Heart right ventricle (tissue), 16 donors: ENCODE measurements around the gene NSUN6. TPM values are rescaled to one million over a fixed set of nuclear protein-coding genes. Genes with fewer than 3 reads are reported as not detected.

Experiments
- ATAC-seq, 8 donors: fragments of 200-7000 bp; cut with Tn5 transposase; one replicate each; pipeline ENCODE4 v1.9.1; 2020; ENCODE audit warnings: mild to moderate bottlenecking in 8 of 8, moderate library complexity in 8 of 8, moderate number of reproducible peaks in 1 of 8
- DNase-seq, 2 donors: peaks; one replicate each; pipeline ENCODE4 v3.0.0-alpha.2; 2020
- H3K27ac ChIP-seq, 10 donors: fragments of 200-600 bp; sonication (generic) in 2 of 10; one replicate each; pipeline versions ENCODE4 v1.5.0 to v1.8.0; 2020 to 2022; ENCODE audit warnings: mild to moderate bottlenecking in 3 of 10
- H3K27me3 ChIP-seq, 7 donors: fragments of 200-600 bp; one replicate each; pipeline ENCODE4 v1.8.0; 2021 to 2022; ENCODE audit warnings: mild to moderate bottlenecking in 2 of 7
- H3K36me3 ChIP-seq, 9 donors: fragments of 200-600 bp; sonication (generic) in 1 of 9; one replicate each; pipeline versions ENCODE4 v1.5.0 to v1.8.0; 2020 to 2022; ENCODE audit warnings: mild to moderate bottlenecking in 2 of 9
- H3K4me1 ChIP-seq, 9 donors: fragments of 200-600 bp; sonication (generic) in 1 of 9; one replicate each; pipeline versions ENCODE4 v1.5.0 to v1.8.0; 2020 to 2022; ENCODE audit warnings: mild to moderate bottlenecking in 4 of 9
- H3K4me3 ChIP-seq, 10 donors: fragments of 200-600 bp; sonication (generic) in 2 of 10; one replicate each; pipeline versions ENCODE4 v1.5.0 to v1.8.0; 2020 to 2022; ENCODE audit warnings: mild to moderate bottlenecking in 7 of 10, moderate library complexity in 2 of 10
- H3K9me3 ChIP-seq, 11 donors: fragments of 200-600 bp in 10 of 11; sonication (generic) in 2 of 11; one replicate each; pipeline versions ENCODE4 v1.5.0 to v1.8.0; 2013 to 2022; ENCODE audit warnings: mild to moderate bottlenecking in 2 of 11, control low read depth in 1 of 11, moderate library complexity in 1 of 11
- WGBS, 2 donors: extraction: QIAGEN DNeasy Blood & Tissue Kit; methylation state at CpG; one replicate each; pipeline ENCODE4 v1.1.7; 2013; ENCODE audit warnings: inconsistent platforms in 1 of 2; 5-methylcytosine and 5-hydroxymethylcytosine counted together
- intact Hi-C, 10 donors: fragments of 100-400 bp; cut with DNase I; formaldehyde crosslinking; loops; one replicate each; pipeline versions ENCODE4 v1.11.1 to v1.14.2; 2022
- polyA plus RNA-seq, 2 donors: library from polyadenylated mRNA; stranded (reverse); fragments of 200-250 nt; gene quantifications; one replicate each; pipeline ENCODE4 v1.2.3, GENCODE V29; 2013
- total RNA-seq, 10 donors: library from RNA; stranded (reverse); fragmentation: NEBNext Ultra II Directional in 3 of 10; extraction: Animal tissue kit (Norgen Biotek cat#: 25700) in 3 of 10; gene quantifications; one replicate each; pipeline versions ENCODE4 v1.2.1 to v1.2.4, GENCODE V29; 2021 to 2023
- TF ChIP-seq, protein P1 (sequence below), 9 donors: fragments of 200-600 bp; sonication (generic) in 2 of 9; IDR thresholded peaks; one replicate each; pipeline versions ENCODE4 v1.5.0 to v1.8.0; 2021 to 2022; ENCODE audit warnings: antibody characterized with exemption in 9 of 9, mild to moderate bottlenecking in 5 of 9, moderate library complexity in 1 of 9
- donor health status: Arrhythmogenic right ventricular cardiomyopathy.
- donor health status: ischemic (EF 13 %, LVEDD 7.1; RV severe dilation, severe dysfunction).
- donor health status: healthy with polysubstance abuse.
- donor health status: DM: no; HTN: yes; CAD: no.
- donor health status: DM: no; HTN: no; CAD: no.
- donor health status: ischemic (EF 25% LVEDD 6.9; RV normal size, moderate dysfunction).
- donor health status: ischemic (EF 25% LVEDD 5.7; RV mildly dilated, moderate dysfunction).
- donor health status: healthy.
- donor health status: DM: yes; HTN: yes; CAD: no.
- donor health status: Ischemic cardiomyopathy.
- donor health status: ischemic (EF 35%, LVEDD 5.7; RV mildly dilated, moderate dysfunction).
- donor health status: nonischemic (EF 11% LVEDD 7.7; RV severe dilation, severe dysfunction).
- donor health status: DM: yes; HTN: yes; CAD: no.
- donor health status: PGD.
- donor health status: ischemic (EF 29% LVEDD 5.4; RV normal size, mild dysfunction).
- donor health status: nonischemic (EF 23%, LVEDD 6.1; RV moderate dilation, normal function).

NSUN6 gene
- total and polyA plus RNA-seq, 12 donors: 4.9 to 13.5 (median 8.7) TPM

DNA sequence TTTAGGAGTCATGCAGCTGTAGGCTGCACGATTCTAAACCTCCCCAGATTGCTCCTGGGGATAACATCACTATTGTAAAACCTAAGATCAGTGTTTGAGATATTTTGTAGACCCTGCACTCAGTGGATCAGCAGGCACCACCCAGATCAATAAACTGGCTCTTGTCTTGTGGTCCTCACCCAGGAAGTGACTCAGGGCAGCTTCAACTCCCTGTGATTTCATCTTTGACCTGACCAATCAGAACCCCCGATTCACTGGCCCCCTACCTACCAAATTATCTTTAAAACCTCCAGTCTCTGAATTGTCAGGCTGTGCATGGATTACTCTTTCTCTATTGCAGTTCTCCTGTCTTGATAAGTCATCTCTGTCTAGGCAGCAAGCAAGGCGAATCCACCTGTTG lies 33.6 kb upstream of the NSUN6 start:
- Histone ChIP-seq H3K9me3 (no peaks in the 10 kb centered on the region), H3K4me1 (peaks cover 0 to 9% (median 0%) of the 10 kb centered on the region in 9 donors), H3K36me3 (peaks cover 0 to 8% (median 0%) of the 10 kb centered on the region in 9 donors), H3K27me3 (no peaks in the 10 kb centered on the region), H3K27ac (no peak overlapping the region), H3K4me3 (no peak overlapping the region)
- no peak for DNase-seq
- WGBS, 2 donors: 62 to 73% methylated on average over 3 of the region's 3 CpGs
- TF ChIP-seq, protein P1, sequence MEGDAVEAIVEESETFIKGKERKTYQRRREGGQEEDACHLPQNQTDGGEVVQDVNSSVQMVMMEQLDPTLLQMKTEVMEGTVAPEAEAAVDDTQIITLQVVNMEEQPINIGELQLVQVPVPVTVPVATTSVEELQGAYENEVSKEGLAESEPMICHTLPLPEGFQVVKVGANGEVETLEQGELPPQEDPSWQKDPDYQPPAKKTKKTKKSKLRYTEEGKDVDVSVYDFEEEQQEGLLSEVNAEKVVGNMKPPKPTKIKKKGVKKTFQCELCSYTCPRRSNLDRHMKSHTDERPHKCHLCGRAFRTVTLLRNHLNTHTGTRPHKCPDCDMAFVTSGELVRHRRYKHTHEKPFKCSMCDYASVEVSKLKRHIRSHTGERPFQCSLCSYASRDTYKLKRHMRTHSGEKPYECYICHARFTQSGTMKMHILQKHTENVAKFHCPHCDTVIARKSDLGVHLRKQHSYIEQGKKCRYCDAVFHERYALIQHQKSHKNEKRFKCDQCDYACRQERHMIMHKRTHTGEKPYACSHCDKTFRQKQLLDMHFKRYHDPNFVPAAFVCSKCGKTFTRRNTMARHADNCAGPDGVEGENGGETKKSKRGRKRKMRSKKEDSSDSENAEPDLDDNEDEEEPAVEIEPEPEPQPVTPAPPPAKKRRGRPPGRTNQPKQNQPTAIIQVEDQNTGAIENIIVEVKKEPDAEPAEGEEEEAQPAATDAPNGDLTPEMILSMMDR (IDR thresholded peaks at IDR 0.05): no peak
- intact Hi-C loops: no loop called here
- no peak for ATAC-seq

DNA sequence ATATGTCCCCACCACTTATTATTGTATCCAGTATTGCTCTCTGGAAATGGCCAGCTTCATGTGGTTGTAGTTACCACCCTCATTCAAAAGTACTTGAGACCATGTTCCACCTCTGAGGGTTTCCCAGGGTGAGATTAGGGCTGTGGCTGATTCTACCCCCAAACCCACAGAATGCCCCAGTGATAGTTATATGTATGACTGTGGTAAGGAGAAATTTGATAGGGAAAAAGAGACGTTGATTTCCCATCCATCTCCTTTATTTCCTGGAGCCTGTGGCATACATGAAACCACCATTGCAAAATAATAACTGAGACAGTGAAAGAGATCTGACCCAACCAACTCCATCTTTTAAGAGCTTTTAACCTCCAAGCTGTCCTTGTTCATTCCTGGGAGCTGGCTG lies 33.0 kb upstream of the NSUN6 start:
- 60 to 78% methylated on average over 1 of the region's 1 CpG for WGBS, 2 donors
- Histone ChIP-seq H3K9me3 (no peaks in the 10 kb centered on the region), H3K27me3 (no peaks in the 10 kb centered on the region), H3K4me3 (no peak overlapping the region), H3K36me3 (peaks cover 0 to 8% (median 0%) of the 10 kb centered on the region in 9 donors), H3K4me1 (peaks cover 0 to 9% (median 0%) of the 10 kb centered on the region in 9 donors), H3K27ac (no peak overlapping the region)
- ATAC-seq (no peak), DNase-seq (no peak)
- TF ChIP-seq, protein P1 (IDR thresholded peaks at IDR 0.05): no peak
- intact Hi-C loops: no loop called here

DNA sequence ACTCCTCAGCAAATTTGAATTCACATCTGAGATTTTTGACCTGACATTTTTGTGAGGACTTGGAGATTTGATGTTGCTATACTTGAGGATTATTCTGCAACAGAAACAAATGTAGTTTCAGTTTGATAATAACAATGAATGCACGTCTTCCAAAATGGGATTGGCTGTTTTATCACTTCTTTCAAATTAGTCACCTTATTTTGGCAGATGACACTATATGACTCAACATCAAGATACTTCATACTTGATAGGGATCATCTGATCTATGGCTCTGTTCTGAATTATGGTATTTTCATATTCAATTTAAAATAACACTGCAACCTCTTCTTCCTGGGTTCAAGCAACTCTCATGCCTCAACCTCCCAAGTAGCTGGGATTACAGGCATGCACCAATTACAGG lies 32.0 kb upstream of the NSUN6 start:
- H3K27ac ChIP-seq: no peak overlapping the region
- H3K4me3 ChIP-seq: no peak overlapping the region
- H3K27me3 ChIP-seq: no peaks in the 10 kb centered on the region
- peaks cover 0 to 10% (median 0%) of the 10 kb centered on the region in 9 donors for H3K36me3 ChIP-seq
- H3K9me3 ChIP-seq: no peaks in the 10 kb centered on the region
- DNase-seq (no peak), ATAC-seq (no peak)
- WGBS, 2 donors: 58 to 82% methylated on average over 1 of the region's 1 CpG
- intact Hi-C loops: no loop called here
- TF ChIP-seq, protein P1 (IDR thresholded peaks at IDR 0.05): no peak
- peaks cover 0 to 9% (median 0%) of the 10 kb centered on the region in 9 donors for H3K4me1 ChIP-seq

DNA sequence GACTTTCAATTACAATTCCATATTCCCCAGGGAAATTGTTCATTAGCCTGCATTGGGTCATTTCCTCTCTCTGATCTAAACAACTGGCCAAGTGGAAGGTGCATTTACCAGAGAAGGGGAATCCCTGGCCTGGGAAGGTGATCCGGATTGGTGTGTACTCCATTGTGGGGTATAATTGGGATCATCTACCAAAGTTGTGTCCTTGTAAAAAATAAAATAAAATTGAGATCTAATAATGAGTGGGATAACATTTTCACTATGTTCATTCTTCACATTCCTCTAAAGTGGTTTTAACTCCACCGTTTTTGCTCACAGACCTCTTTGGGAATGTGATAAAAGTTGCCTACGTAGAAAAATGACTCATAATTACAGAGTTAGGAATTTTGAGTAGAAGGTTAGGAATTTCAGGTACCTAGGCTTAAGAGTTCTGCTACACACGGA lies 30.6 kb upstream of the NSUN6 start:
- H3K36me3 ChIP-seq: peaks cover 0 to 25% (median 0%) of the 10 kb centered on the region in 9 donors
- H3K27me3 ChIP-seq: no peaks in the 10 kb centered on the region
- H3K4me1 ChIP-seq: peaks cover 0 to 9% (median 0%) of the 10 kb centered on the region in 9 donors
- DNase-seq (no peak), ATAC-seq (peak in 3 of 8 donors; percentile 52 to 61 (median 57))
- 66 to 67% methylated on average over 4 of the region's 4 CpGs for WGBS, 2 donors
- TF ChIP-seq, protein P1 (IDR thresholded peaks at IDR 0.05): no peak
- H3K9me3 ChIP-seq: no peaks in the 10 kb centered on the region
- intact Hi-C loops: no loop called here
- H3K27ac ChIP-seq: no peak overlapping the region
- H3K4me3 ChIP-seq: no peak overlapping the region
